Fibroblast of the aortic adventitia (primary cell): Measurements from ENCODE around the gene CPEB1. TPM values are rescaled to one million over a fixed set of nuclear protein-coding genes. Genes with fewer than 3 reads are reported as not detected.
A peak's percentile ranks its signal among the peaks of the same experiment; 100 is the strongest.

ENCODE experiments used
- DNase-seq: peaks from one replicate; pipeline ENCODE4 v3.0.0-alpha.2; 2010; ENCODE audit warnings: low read depth
- H3K4me3 ChIP-seq: 2 replicates; pipeline ENCODE4 v1.5.1; 2011; ENCODE audit warnings: low read depth, mild to moderate bottlenecking, control low read depth, low read length, moderate library complexity
- CTCF ChIP-seq: IDR thresholded peaks from 2 replicates; pipeline ENCODE4 v1.5.1; 2011; ENCODE audit warnings: mild to moderate bottlenecking, low read length, control low read depth, inconsistent platforms; ENCODE audit not compliant: insufficient read depth
- total RNA-seq: library from RNA; depleted of rRNA; stranded (reverse); fragments of >200 nt; gene quantifications from 2 replicates; pipeline ENCODE4 v1.2.3, GENCODE V29; 2012; ENCODE audit warnings: low replicate concordance

Gene CPEB1
- total RNA-seq, 1 donor, result 40.9 TPM

- no peak overlapping the region for H3K4me3 ChIP-seq
- DNase-seq, result no peak
- TF ChIP-seq CTCF, result no peak
Observed at GRCh38 chr15:82597815-82598214, 49.3 kb downstream of the CPEB1 start.

- H3K4me3 ChIP-seq, result no peak overlapping the region
- no peak for DNase-seq
- TF ChIP-seq CTCF, result no peak
Observed at GRCh38 chr15:82595766-82596165, 51.4 kb downstream of the CPEB1 start.

- no peak overlapping the region for H3K4me3 ChIP-seq
- no peak for TF ChIP-seq CTCF
- no peak for DNase-seq
Observed at GRCh38 chr15:82595203-82595602, 52.0 kb downstream of the CPEB1 start.

DNA sequence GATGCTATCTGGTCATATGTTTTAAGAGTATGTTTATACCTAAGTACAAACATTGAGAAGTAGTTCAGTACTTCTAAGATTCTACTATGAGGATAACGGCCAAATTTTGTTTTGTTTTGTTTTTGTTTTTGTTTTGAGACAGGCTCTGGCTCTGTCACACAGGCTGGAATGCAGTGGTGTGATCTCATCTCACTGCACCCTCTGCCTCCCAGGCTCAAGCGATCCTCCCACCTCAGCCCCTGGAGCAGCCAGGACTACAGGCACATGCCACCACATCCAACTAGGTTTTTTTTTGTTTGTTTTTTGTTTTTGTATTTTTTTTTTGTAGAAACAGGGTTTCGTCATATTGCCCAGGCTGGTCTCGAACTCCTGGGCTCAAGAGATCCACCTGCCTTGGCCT is 59.4 kb downstream of the CPEB1 start:
- no peak for TF ChIP-seq CTCF
- DNase-seq, result no peak
- no peak overlapping the region for H3K4me3 ChIP-seq

DNA sequence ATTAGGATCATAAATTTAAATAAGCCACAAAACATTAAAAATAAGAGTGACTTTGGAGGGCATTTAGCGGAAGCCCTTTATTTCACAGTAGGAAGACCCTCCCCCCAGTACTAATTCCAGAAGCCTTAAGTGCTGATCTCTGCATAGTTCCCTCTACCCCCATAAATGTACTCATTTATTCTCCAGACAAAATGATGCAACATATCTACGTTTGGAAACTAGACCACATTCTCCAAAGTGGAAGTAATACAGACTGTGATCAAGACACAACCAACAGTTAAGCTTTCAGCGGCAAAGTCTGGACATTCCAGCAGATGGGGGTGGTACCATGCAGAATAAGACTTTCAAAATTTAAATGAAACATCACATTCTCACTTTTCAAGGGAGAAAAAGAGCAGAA is 62.1 kb downstream of the CPEB1 start:
- peak; percentile 77 for DNase-seq
- H3K4me3 ChIP-seq, result no peak overlapping the region

DNA sequence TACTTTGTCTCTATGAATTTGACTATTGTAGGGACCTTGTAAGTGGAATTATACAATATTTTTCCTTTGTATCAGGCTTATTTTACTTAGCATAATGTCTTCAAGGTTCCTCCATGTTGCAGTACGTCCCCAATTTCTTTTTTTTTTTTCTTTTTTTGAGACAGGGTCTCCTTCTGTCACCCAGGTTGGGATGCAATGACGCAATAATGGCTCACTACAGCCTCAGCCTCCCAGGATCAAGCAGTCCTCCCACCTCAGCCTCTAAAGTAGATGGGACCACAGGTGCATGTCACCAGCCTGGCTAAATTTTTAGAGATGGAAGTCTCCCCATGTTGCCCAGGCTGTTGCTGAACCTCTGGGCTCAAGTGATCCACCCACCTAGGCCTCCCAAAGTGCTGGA is 66.5 kb downstream of the CPEB1 start:
- no peak for TF ChIP-seq CTCF

More for the DNA sequence above, 62.1 kb downstream of the CPEB1 start:
- peak; percentile 44 for TF ChIP-seq CTCF

DNA sequence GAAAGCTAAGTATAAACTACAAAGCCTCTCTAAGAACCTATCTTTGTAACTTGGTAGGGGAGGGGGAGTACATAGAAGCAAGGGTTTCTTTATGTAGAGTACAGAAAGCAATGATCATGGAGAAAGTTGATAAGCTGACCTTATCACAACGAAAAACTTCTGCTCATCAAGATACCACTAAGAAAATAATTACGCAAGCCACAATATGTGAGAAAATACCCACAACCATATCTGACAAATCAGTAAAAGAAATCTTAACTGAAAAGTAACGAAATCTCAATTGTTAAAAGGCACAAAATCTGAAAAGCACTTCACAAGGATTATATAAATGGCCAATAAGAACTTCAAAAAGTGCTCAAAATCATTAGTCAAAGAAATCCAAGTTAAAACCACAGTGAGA is 71.8 kb downstream of the CPEB1 start:
- no peak for DNase-seq
- no peak for TF ChIP-seq CTCF
- no peak overlapping the region for H3K4me3 ChIP-seq

More for the DNA sequence above, 66.5 kb downstream of the CPEB1 start:
- no peak overlapping the region for H3K4me3 ChIP-seq
- DNase-seq, result no peak
